Measurements from ENCODE around the gene INPP5A.
"Not testable (repeated sequence)": the region's sequence is repeated elsewhere in the genome, so short reads cannot be mapped to it uniquely, and the experiment has no call there.

The INPP5A gene

GRCh38 chr10:132550366-132551092 lies 12.9 kb downstream of the INPP5A start:
- no peak for DNase-seq

DNA sequence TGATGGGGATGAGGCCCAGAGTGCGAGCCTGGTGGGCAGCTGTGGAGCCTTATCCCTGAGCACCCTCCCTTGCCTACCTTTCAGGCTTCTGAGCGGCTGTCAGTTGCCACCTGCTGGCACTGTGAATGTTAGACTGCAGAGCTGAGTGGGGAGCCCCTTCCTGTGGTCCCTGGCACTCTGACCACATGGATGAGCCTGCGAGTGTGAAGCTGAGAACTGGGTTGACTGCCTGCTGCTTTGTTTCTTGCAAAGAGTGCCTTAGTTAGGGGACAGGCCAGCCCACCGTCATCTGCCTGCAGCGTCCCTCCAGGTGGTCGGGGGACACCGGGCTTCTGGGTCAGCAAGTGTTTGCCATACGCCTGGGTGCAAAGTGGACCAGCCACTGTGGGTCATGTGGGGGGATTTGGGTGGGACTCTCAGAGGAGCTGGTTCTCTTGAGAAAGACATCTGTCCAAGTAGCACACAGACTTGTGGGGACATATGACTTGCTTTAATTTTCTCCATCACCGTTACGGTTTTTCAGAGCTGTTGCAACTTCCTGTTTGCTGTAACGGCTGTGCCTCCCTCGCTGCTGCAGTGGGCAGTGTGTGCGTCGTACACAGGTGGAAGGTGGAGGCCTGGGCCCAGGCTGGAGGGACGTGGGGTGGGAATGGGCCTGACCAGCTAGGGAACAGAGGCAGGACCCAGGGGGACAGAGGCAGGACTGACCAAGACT lies 13.7 kb downstream of the INPP5A start:
- DNase-seq: no peak

DNA sequence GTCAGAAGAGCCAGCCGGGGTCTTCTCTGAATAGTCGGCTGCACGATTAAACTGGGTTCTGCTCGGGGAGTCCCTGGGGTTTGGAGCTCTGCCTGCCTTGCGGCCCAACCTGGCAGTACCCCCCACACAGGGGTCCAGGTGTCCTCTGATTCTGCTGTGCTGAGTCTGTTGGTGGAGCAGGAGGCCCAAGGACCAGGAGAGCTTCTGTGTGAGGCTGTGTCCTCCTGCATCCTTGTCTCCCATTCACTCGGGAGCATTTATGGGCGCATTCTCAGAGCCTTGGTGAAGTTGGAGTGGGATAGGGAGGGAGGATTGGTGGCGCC lies 14.2 kb downstream of the INPP5A start:
- no peak for DNase-seq

- not testable (repeated sequence) for DNase-seq
These were observed 15.0 kb downstream of the INPP5A start for GRCh38 chr10:132552635-132553034.

DNA sequence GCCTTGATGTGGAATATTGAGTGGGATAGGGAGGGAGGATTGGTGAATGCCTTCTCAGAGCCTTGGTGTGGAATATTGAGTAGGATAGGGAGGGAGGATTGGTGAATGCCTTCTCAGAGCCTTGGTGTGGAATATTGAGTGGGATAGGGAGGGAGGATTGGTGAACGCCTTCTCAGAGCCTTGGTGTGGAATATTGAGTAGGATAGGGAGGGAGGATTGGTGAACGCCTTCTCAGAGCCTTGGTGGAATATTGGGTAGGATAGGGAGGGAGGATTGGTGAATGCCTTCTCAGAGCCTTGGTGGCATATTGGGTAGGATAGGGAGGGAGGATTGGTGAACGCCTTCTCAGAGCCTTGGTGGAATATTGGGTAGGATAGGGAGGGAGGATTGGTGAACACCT lies 16.0 kb downstream of the INPP5A start:
- not testable (repeated sequence) for DNase-seq

DNA sequence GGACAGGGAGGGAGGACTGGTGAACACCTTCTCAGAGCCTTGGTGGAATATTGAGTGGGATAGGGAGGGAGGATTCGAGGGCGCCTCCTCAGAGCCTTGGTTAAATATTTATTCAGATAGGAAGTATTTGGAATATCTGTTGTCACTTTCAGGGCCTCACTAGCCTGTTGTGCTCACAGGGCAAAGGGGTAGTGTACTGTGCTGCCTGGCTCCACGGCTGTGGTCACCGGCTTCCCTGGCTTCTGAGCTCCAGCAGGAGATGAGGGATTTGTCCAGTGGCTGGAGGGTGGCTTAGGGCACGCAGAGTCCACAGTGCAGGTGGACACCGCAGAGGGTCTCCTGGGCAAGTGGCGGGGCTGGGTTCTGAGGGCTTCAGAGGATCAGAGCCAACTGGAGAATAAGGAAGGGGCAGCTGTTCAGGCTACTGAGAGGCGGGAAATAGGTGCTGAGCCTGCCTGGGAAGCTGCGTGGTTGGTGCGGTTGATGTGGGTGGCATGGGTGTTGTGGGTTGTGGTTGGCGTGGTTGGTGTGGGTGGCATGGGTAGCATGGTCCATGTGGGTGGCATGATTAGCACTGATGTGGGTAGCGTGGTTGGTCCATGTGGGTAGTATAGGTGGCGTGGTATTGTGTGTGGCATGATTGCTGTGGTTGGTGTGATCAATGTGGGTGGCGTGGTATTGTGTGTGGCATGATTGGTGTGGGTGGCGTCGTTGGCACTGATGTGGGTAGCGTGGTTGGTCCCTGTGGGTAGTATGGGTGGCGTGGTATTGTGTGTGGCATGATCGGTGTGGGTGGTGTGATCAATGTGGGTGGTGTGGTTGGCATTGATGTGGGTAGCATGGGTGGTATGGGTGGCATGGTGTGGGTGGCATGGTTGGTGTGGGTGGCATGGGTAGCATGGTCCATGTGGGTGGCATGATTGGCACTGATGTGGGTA lies 16.7 kb downstream of the INPP5A start:
- no peak for DNase-seq

DNA sequence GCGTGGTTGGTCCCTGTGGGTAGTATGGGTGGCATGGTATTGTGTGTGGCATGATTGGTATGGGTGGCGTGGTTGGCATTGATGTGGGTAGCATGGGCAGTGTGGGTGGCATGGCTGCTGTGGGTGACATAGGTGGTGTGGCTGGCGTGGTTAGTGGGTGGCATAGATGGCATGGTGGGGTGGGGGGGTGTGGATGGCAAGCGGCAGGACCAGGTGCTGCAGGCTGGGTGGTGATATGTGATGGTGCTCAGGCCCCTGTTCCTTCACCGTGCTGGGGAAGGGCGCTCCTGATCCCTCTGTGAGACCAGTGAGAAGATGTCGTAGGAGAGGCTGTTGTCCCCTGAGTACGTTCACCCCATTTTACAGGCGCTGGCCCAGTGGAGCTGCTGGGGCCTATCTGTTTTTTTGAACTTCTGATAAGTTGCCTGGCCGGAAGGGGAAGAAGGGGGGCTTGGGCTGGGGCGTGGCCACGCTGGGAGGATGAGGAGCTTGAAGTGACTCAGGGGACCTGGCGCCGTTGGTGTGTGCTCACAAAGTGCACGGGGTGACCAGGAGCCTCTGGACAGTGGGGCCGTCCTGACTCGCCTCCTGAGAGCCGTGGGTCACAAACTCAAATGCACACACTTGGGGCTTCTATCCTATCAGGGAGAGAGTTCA lies 17.5 kb downstream of the INPP5A start:
- DNase-seq: peak; percentile 25

DNA sequence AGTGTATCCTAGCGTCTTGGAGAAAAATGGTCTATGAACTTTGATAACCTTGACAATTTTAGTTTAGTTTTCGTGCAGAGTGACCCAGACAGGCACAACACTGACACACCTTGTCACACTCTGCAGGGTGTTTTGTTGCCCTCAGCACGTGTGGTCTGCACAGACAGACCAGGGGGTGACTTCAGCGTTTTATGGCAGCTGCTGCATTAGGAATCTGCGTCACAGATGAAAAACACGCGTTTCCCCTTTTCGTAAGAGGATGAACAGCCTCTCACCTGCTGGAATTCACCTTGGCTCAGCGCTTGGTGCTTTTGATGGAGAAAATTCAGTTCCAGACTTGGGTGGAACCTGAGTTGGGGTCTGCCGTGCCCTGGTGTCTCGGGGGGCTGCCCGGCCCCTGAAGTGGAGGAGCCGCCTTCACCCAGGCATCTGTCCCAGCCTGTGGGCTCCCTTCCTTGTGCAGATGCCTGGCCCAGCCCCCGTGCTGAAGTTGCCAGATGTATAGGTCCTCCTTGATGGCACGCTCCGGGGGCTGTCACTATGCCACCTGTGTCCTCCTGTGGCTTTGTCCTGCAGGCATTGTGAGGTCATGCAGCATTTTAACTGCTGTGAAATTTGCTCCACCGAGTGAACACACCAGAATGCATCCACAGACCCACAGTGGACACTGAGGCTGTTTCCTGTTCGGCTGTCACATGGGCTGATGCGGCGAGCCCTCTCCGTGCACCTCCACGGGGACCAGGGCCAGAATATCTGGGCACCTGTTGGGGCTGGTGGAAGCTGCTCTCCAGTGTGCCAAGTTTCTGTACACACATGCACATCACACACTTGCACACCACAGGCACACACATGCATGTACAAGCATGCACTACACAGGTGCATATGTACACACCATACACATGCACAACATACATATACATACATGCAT lies 18.3 kb downstream of the INPP5A start:
- no peak for DNase-seq

DNA sequence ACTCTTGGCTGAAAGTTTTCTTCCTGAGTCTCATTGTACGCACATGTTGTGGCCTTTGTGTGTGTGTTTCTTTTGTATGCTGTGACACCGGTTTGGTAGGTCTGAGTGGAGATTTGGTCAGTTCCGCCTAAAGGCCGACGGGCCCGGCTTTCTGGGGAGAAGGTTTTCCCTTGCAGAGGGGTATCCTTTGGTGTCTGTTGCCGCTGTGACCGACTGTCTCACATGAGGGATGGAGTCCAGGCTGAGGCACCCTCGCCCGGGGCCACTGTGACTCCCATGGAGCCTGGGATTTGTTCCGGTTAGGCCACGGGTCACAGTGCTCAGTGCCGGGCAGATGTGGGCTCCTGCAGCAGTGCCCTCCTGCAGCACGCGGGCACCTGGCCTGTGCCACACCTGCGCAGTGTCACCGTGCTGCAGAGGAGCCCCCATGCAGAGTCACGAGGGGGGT lies 19.4 kb downstream of the INPP5A start:
- no peak for DNase-seq

DNA sequence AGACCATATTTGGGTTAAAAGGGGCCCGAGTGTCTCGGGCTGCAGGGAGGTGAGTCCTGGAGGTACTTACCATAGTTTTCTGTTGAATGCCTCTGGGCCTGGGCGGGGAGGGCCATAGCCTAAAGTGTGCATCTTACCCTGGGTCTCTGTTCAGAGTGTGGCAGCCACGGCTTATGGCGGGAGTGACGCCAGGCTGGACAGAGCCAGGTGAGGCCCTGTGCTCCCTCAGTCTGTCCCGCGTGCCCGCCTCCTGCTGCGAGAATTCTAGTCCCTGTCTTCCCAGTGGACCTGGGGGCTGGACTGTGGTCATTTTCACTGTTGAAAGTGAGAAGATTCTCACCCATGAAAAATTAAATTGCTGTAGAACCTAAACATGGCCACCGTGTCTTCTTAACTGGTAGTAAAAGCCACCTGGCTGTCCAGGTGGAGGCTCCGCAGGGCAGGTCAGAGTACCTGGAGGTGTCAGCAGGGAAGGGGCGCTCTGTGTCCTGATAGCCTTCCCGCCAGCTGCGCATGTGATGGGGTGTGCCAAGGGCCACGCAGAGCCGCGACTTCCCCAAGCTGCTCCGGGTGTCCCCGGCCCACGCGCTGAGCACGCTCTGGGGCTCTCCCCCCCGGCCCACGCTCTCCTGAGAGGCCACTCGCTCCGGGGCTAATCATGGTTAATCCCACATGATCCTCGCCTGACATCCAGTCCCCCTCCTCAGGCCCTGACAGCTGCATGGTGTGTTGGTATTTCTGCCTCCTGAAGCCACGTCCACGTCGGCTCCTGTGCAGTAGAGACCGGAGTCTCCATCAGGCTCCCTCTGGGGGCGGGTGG lies 20.3 kb downstream of the INPP5A start:
- DNase-seq: no peak

DNA sequence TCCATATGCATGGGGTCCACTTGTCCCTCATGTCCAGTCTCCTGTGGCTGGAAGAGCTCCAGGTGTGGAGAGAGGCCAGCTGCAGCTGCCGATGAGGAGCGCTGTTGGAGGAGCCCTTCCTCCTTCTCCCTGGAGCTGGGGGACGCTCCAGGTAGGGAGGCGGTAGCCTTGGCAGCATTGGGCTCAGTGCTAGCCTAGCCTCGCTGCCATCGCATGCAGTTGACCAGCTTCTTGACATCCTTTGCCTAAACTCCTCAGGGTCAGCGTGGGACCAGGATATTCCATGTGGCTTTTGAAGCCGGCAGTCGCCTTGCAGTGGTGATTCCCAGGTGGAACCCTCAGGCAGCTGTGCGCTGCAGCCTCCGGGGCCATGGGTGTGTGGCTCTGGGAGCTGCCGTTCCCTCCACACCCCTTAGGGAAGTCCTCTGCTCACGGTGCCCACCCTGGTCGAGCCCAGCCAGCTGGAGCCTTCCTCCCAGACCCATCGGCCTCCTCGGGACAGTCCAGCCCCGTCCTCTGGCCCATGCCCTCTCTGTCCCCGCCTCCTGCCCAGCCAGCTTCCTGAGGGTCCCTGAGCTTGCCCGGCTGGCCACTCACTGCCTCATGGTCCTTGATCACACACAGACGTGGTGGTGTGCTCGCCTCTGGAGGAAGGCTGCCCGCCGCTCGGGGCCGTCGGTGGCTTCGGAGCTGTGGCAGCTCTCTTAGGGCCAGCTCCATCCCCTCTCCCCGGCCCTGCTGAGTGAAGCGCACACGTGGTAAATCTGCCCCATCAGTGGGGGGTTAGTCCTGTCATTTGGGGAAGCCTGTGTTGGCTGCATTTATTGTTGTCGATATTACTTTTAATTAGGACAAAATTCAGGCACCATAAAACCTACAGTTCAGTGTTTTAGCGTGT lies 21.2 kb downstream of the INPP5A start:
- DNase-seq: no peak

DNA sequence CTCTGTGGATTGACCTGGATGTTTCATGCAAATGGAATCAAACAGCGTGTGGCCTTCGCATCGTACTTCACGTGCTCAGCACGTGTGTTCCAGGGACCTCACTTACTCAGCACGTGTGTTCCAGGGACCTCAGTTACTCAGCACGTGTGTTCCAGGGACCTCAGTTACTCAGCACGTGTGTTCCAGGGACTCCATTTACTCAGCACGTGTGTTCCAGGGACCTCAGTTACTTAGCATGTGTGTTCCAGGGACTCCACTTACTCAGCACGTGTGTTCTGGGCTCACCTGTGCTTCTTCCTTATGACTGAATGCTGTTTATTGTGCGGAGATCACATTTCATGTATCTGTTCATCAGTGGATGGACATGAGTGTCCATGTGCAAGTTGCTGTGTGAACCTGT lies 22.0 kb downstream of the INPP5A start:
- no peak for DNase-seq

- no peak for DNase-seq
These were observed 22.7 kb downstream of the INPP5A start for GRCh38 chr10:132560241-132560731.

DNA sequence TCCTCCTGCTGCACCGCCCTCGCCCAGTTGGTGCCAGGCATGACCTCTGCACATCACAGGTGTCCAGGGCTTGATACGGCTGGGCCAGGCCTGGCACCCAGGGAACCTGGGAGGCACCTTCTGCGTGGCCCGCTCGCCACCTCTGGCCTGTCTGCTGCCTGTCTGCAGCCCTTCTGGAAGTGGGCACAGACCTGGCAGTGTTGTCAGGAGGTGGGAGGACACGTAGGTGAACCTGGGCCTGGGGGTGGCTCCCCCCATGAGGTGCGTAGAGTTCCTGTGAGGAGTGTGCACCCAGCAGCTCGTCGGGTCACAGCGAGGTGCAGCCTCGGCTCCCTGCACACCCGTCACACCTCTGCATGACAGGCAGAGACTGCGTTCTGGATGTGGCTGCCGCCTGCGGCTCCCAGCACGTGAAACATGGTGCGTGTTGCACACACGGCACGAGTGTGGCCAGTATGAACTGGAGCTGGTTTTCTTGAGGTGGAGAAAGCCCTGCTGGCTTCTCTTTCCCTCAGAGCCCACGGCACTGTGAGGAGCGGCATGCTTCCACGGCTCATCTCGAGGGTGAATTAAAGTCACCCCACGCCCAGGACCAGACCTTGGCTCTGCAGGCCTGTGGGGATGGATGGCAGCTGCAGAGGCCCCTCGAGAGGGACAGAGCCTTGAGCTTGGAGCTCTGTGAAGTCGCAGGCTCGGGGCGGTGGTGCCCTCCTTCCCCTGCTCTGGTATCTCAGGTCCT lies 24.8 kb downstream of the INPP5A start:
- DNase-seq: no peak

GRCh38 chr10:132562916-132563456 lies 25.4 kb downstream of the INPP5A start:
- DNase-seq: no peak

- DNase-seq: no peak
These were observed 26.1 kb downstream of the INPP5A start for GRCh38 chr10:132563485-132564248.

- no peak for DNase-seq
These were observed 26.6 kb downstream of the INPP5A start for GRCh38 chr10:132564249-132564605.

GRCh38 chr10:132564690-132565089 lies 27.1 kb downstream of the INPP5A start:
- DNase-seq: no peak

Measured in activated effector memory CD4-positive, alpha-beta T cell treated with Interleukin-2 at 50 U/mL for 16 hours (primary cell).